ENCODE measurements around the gene SERTM1. TPM values are rescaled to one million over a fixed set of nuclear protein-coding genes. Genes with fewer than 3 reads are reported as not detected.

Gene SERTM1
- total and polyA plus RNA-seq, 2 of the 4 experiments (the other 2 are of a cell fraction), result not detected

DNA sequence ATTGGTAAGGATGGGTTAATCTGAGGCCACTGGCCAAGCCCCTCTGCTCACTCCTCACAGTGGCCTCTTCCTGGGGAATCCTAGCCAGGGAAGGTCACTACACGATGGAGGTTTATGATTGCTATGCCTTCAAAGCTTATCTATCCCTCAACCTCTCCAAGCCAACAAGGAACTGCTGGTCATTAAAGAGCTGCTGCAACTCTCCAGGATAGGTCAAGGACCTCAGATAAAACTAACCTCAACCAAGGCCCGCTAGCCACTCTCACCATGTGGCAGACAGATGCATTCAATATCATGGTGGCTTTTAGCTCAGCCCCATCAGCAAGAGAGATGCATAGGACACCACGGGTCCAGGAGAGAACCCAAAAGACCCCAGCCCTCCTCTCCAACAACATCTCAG is 71.6 kb downstream of the SERTM1 start:
- H2AK5ac ChIP-seq (ENCODE audit: low read depth, low read length), result no peak overlapping the region
- no peaks in the 10 kb centered on the region for H3K4me1 ChIP-seq (ENCODE audit: control insufficient read depth, insufficient read depth, low read length)
- H4K91ac ChIP-seq (ENCODE audit: insufficient read depth, low read depth, low read length), result no peak overlapping the region
- H4K5ac ChIP-seq (ENCODE audit: low read depth, low read length), result no peak overlapping the region
- H2AK9ac ChIP-seq (replicated peaks; ENCODE audit: low read depth, low read length, poor library complexity), result no peak overlapping the region
- intact Hi-C loops (cut with micrococcal nuclease), result no loop called here
- no peak overlapping the region for H3K4me2 ChIP-seq (ENCODE audit: low read depth, low read length)
- H3K14ac ChIP-seq (replicated peaks; ENCODE audit: low read depth, low read length), result no peak overlapping the region
- no peak overlapping the region for H3K27ac ChIP-seq (ENCODE audit: insufficient read depth, low read length)
- in situ Hi-C loops (cut with MboI; ENCODE audit: low sequenced_read_pairs), result loop anchor here (25.0 kb wide), 1 partner anchor 758 kb away; no protein-coding TSS in a partner anchor
- no peak overlapping the region for H2BK20ac ChIP-seq (ENCODE audit: low read depth, low read length)
- H3K9me3 ChIP-seq (ENCODE audit: control insufficient read depth, insufficient read depth, low read length), result no peaks in the 10 kb centered on the region
- ChIA-PET POLR2A (ENCODE audit: unreplicated experiment) (no interaction called here), CTCF (interaction anchor here (1.1 kb wide), 1 partner anchor 10 kb away, joined by 3 read pairs; no protein-coding TSS in a partner anchor)
- no peak overlapping the region for H3K4me3 ChIP-seq (ENCODE audit: insufficient read depth, low read depth, low read length)
- BruUV-seq (replicated peaks), result no TSS peak
- no peaks in the 10 kb centered on the region for H3K9me1 ChIP-seq (ENCODE audit: insufficient read depth, low read length)
- H3K56ac ChIP-seq (ENCODE audit: extremely low read depth, insufficient read depth, low read length), result no peak overlapping the region
- H2BK15ac ChIP-seq (ENCODE audit: low read depth, low read length), result no peak overlapping the region
- H3K23ac ChIP-seq (ENCODE audit: low read depth, low read length), result no peak overlapping the region
- H3K79me1 ChIP-seq (ENCODE audit: low read depth in 1 of 2, low read length in 2 of 2), result no peaks in the 10 kb centered on the region
- no peak for TF ChIP-seq RCOR1 (IDR thresholded peaks at IDR 0.05; ENCODE audit: insufficient replicate concordance, low read length)
- TF ChIP-seq POLR2A (IDR thresholded peaks at IDR 0.05; ENCODE audit: low read depth, low read length), result no peak
- TF ChIP-seq MAFK (IDR thresholded peaks at IDR 0.05; ENCODE audit: low read depth, low read length), result no peak
- TF ChIP-seq, protein P1, sequence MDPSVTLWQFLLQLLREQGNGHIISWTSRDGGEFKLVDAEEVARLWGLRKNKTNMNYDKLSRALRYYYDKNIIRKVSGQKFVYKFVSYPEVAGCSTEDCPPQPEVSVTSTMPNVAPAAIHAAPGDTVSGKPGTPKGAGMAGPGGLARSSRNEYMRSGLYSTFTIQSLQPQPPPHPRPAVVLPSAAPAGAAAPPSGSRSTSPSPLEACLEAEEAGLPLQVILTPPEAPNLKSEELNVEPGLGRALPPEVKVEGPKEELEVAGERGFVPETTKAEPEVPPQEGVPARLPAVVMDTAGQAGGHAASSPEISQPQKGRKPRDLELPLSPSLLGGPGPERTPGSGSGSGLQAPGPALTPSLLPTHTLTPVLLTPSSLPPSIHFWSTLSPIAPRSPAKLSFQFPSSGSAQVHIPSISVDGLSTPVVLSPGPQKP (IDR thresholded peaks at IDR 0.05; ENCODE audit: borderline replicate concordance, low read depth, low read length), result no peak
- no peak overlapping the region for H4K8ac ChIP-seq (ENCODE audit: low read depth in 2 of 2, low read length in 2 of 2)
- no peak overlapping the region for H3K4ac ChIP-seq (ENCODE audit: low read depth, low read length)
- no peak overlapping the region for H2BK120ac ChIP-seq (ENCODE audit: low read depth, low read length)
- H3K36me3 ChIP-seq (ENCODE audit: control insufficient read depth, insufficient read depth, low read length), result no peaks in the 10 kb centered on the region
- peaks cover 3% of the 10 kb centered on the region; the same call in 1 of the 2 replicates for H3K27me3 ChIP-seq (ENCODE audit: control insufficient read depth, insufficient read depth, low read length)
- dilution Hi-C loops (cut with HindIII; ENCODE audit: low sequenced_read_pairs, unreplicated experiment), result no loop called here
- 30% methylated on average over 2 of the region's 3 CpGs; no CpG with 5 or more reads in 1 of the 2 experiments for WGBS, 2 experiments (ENCODE audit: extremely low coverage in 2 of 2, insufficient read length in 1 of 2)
- H2BK5ac ChIP-seq (ENCODE audit: low read depth, low read length, poor library complexity, severe bottlenecking), result no peak overlapping the region
- no peak overlapping the region for H3K18ac ChIP-seq (ENCODE audit: low read depth, low read length)
- H3K9ac ChIP-seq (ENCODE audit: low read depth, low read length), result no peak overlapping the region
- no peak overlapping the region for H2AFZ ChIP-seq (replicated peaks; ENCODE audit: low read length, poor library complexity)
- no peaks in the 10 kb centered on the region for H4K20me1 ChIP-seq (ENCODE audit: insufficient read depth, low read length)
- no peak for ATAC-seq (ENCODE audit: low read depth)
- no peak for DNase-seq

Data from IMR-90 (cell line).